Embryonic facial prominence (tissue), 1 donor: ENCODE measurements around the gene CSTB.

Experiments used
- DNase-seq: peaks from one replicate; pipeline ENCODE4 v3.0.0-alpha.2; 2016; ENCODE audit errors: extremely low spot score

CSTB gene

DNA sequence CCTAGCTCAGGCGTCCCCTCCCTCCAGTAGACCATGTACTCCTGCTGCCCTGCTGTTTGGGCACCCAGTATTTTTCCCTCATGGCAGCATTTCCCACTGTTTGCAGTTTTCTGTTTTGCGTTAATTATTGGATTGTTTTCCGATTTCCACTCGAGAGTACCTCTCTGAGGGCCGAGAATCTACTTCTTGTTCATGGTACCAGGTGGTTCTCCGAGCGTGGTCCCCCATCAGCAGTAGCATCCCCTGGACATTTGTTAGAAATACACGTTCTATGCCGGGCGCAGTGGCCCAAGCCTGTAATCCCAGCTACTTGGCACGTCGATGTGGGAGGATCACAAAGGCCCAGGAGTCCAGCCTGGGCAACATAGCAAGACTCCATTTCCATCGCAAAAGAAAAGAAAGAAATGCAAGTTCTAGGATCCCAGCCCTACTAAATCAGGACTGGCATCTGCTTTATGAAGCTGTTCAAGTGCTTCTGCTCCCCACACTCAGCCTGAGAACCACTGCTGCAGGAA is 14.0 kb upstream of the CSTB start:
- no peak for DNase-seq

GRCh38 chr21:43789276-43790009 is 13.3 kb upstream of the CSTB start, which contains the start of gene RRP1:
Gene RRP1 (plus strand): TSS chr21:43789577. CDS start chr21:43789630, 53 bp downstream.
- DNase-seq, result peak; percentile 81

GRCh38 chr21:43786807-43787440 is 10.8 kb upstream of the CSTB start:
- no peak for DNase-seq

GRCh38 chr21:43786300-43786806 is 10.2 kb upstream of the CSTB start:
- DNase-seq, result no peak

DNA sequence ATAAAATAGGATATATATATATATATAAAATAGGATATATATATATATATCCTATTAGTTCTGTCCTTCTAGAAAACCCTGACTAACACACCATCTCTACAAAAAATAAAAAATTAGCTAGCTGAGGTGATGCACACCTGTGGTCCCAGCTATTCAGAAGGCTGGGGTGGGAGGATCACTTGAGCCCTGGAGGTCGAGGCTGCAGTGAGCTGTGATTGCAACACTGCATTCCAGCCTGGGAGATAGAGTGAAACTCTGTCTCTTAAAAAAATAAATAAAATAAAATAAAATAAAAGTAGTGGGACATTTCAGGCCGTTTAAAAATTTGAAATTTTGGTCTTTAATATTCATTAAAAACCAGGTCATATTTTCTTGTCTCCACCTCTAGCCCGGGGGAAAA is 9.0 kb upstream of the CSTB start:
- DNase-seq, result no peak

GRCh38 chr21:43783098-43783700 is 7.1 kb upstream of the CSTB start:
- no peak for DNase-seq

GRCh38 chr21:43782431-43783097 is 6.5 kb upstream of the CSTB start:
- no peak for DNase-seq

DNA sequence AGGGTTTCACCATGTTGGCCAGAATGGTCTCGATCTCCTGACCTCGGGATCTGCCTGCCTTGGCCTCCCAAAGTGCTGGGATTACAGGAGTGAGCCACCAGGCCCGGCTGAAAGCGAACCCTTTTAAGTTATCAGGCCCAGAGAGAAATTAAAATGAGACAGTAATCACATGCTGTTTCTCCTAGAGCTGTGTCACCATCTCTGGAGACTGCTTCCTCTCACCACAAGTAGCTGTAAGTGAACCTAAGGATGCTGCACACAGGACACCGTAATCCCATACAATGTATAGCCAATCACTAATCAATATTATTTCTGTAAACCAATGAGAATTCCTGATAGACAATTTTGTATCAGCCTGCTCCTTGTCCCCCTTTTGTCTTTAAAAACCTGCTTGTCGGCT is 5.7 kb upstream of the CSTB start:
- no peak for DNase-seq

DNA sequence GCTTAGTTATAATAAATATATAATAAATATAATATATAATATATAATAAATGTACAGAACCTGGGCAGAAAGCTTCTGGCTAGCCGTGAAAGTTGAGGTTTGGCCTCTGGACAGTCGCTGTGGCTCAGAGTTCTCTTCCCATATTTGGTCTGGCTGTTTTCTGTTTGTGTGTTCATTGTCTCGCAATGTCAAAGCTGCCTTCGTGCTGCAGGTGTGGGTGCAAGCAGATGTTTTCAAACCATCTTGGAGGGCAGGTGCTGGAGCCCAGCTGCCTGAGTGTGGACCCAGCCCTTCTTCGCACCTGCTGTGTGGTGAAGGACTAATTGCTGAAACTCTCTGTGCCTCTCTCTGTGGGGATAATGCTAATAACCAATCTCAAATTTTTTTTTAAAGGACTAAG is 3.6 kb upstream of the CSTB start:
- no peak for DNase-seq

- no peak for DNase-seq
These were observed 2.6 kb upstream of the CSTB start for GRCh38 chr21:43778469-43779335.

GRCh38 chr21:43777953-43778352 is 1.8 kb upstream of the CSTB start:
- no peak for DNase-seq

GRCh38 chr21:43775190-43775589 is 918 bp downstream of the CSTB start:
- DNase-seq, result no peak

- DNase-seq, result no peak
These were observed 1.9 kb downstream of the CSTB start for GRCh38 chr21:43774163-43774562.

DNA sequence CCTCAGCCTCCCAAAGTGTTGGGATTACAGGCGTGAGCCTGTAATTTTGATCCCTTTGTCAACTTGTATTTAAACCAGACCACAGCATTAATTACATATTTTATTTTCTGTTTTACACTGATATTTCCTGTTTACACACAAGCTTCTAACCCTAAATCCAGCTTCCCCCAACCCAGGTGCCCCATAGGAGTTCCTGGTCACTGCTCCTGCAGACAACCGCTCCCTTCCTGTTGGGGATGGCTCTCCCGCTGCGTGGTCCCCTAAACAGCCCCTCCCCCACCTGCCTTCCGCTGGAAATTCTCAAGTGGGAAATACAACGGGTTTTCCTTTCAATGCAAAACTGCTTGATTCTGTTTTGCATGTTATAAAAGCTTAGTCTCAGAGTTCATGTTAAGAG is 3.7 kb downstream of the CSTB start:
- DNase-seq, result no peak

DNA sequence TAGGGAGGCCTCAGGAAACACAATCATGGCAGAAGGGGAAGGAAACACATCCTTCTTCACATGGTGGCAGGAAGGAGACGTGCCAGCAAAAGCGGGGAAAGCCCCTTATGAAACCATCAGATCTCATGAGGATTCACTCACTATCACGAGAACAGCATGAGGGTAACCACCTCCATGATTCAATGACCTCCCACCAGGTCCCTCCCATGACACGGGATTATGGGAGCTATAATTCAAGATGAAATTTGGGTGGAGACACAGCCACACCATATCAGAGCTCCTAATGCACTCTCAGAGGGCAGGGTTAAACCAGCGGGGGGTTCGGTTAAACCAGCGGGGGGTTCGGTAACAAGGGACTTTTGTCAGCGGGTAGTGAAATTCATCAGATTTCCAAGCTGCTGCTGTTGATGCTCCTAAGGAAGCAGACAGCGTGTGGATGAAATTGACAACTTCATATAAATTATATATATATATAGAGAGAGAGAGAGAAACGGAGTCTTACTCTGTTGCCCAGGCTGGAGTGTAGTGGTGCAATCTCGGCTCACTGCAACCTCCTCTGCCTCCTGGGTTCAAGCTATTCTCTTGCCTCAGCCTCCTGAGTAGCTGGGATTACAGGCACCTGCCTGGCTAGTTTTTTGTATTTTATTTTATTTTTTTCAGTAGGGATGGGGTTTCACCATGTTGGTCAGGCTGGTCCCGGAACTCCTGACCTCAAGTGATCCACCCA is 4.2 kb downstream of the CSTB start:
- no peak for DNase-seq

- no peak for DNase-seq
These were observed 4.9 kb downstream of the CSTB start for GRCh38 chr21:43771199-43771675.

- DNase-seq, result no peak
These were observed 5.9 kb downstream of the CSTB start for GRCh38 chr21:43770066-43770655.

GRCh38 chr21:43769325-43769958 is 6.7 kb downstream of the CSTB start:
- no peak for DNase-seq

DNA sequence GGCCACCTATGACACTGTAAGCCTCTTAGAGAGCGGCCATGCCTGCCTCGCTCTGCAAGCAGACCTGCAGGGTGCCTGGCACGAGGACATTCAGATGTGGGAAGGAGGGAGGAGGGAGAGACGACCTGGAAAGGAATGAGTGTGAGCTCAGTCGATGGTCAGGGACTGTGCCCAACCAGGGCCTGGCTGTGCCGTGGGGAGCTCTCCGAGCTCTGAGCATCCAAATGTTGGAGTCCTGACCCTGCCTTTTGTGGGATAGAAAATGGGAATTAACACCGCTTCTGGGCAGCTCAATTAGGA is 7.3 kb downstream of the CSTB start:
- DNase-seq, result no peak
